Measurements from ENCODE around the gene BRICD5. TPM values are rescaled to one million over a fixed set of nuclear protein-coding genes. Genes with fewer than 3 reads are reported as not detected.

BRICD5 gene
- total and polyA plus RNA-seq, 10 donors: 3.5 to 40.2 (median 10.5) TPM

DNA sequence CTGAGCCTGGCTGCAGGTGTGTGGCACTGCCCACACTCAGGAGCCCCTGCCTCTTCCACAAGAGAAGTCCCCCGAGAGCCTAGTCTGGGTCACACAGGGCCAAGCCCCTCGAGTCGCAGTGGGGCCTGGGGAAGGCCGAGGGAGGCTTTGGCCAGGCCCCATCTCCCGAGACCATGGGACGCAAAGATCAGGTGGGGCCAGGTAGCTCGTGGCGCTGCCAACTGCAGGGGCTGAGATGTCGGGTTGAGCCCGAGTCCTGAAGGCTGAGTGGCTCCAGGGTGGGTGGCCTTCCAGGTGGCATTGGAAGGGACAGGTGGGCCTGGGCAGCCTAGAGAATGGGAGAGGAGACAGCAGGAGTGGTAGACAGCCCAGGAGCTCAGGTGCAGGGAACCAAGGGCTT lies 48.8 kb downstream of the BRICD5 start:
- no peak overlapping the region for H3K4me3 ChIP-seq
- H3K4me1 ChIP-seq: peaks cover 17 to 73% (median 43%) of the 10 kb centered on the region in 6 donors
- no peak for DNase-seq
- peak overlapping the region in 2 of 8 donors; percentile 28 to 95 for H3K27ac ChIP-seq
- no peaks in the 10 kb centered on the region for H3K9me3 ChIP-seq
- intact Hi-C loops (cut with DNase I; ENCODE audit: low total_unique reads): no loop called here
- H3K27me3 ChIP-seq (replicated peaks in 1 of 7): no peaks in the 10 kb centered on the region
- peaks cover 0 to 55% (median 13%) of the 10 kb centered on the region in 6 donors for H3K36me3 ChIP-seq
- WGBS, 5 donors: 92 to 98% (median 96%) methylated on average over 10 of the region's 10 CpGs
- no peak for TF ChIP-seq POLR2AphosphoS5 (IDR thresholded peaks at IDR 0.05)
- TF ChIP-seq, protein P1, sequence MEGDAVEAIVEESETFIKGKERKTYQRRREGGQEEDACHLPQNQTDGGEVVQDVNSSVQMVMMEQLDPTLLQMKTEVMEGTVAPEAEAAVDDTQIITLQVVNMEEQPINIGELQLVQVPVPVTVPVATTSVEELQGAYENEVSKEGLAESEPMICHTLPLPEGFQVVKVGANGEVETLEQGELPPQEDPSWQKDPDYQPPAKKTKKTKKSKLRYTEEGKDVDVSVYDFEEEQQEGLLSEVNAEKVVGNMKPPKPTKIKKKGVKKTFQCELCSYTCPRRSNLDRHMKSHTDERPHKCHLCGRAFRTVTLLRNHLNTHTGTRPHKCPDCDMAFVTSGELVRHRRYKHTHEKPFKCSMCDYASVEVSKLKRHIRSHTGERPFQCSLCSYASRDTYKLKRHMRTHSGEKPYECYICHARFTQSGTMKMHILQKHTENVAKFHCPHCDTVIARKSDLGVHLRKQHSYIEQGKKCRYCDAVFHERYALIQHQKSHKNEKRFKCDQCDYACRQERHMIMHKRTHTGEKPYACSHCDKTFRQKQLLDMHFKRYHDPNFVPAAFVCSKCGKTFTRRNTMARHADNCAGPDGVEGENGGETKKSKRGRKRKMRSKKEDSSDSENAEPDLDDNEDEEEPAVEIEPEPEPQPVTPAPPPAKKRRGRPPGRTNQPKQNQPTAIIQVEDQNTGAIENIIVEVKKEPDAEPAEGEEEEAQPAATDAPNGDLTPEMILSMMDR (IDR thresholded peaks at IDR 0.05 in 8 of 11, conservative IDR thresholded peaks at IDR 0.05 in 3 of 11): no peak
- no peak for TF ChIP-seq POLR2A (IDR thresholded peaks at IDR 0.05)

DNA sequence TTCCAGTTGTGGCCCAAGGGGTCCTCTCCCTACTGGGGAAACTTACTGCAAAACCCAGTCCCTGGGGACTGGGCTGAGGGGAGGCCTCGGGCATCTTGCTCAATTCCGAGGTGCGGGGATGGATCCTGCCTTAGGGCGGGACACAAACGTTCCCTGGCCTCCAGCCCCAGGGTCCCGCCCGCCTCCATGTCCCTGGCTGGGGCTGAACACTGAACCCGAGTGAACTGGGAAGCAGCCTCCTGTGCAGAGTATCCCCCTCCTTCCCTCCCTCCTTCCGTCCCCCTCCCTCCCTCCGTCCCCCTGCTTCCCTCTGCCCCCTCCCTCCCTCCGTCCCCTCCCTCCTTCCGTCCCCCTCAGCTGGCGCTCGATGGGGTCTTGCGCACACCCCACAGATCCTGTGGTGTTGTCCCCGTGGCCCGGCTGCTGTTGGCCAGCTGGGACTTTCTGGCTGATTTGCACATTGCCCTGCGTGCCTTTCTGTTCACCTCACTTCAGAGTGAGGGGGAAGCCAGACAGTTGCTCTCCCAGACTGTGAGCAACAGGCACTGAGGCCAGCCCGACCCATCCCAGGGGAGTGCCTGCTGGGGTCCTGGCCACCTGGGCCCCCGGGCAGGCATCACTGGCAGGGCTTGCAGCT lies 49.6 kb downstream of the BRICD5 start:
- H3K36me3 ChIP-seq: peaks cover 0 to 46% (median 4%) of the 10 kb centered on the region in 6 donors
- H3K4me3 ChIP-seq: no peak overlapping the region
- peak in 1 of 3 donors; percentile 12 for TF ChIP-seq POLR2AphosphoS5 (IDR thresholded peaks at IDR 0.05)
- no peak for TF ChIP-seq POLR2A (IDR thresholded peaks at IDR 0.05)
- TF ChIP-seq, protein P1 (IDR thresholded peaks at IDR 0.05 in 8 of 11, conservative IDR thresholded peaks at IDR 0.05 in 3 of 11): no peak
- H3K27ac ChIP-seq: peak overlapping the region in 5 of 8 donors; percentile 11 to 95 (median 49)
- H3K4me1 ChIP-seq: peaks cover 20 to 76% (median 52%) of the 10 kb centered on the region in 6 donors
- 63 to 75% (median 70%) methylated on average over 17 to 20 of the region's 20 CpGs for WGBS, 5 donors
- no peaks in the 10 kb centered on the region for H3K27me3 ChIP-seq (replicated peaks in 1 of 7)
- intact Hi-C loops (cut with DNase I; ENCODE audit: low total_unique reads): no loop called here
- no peak for DNase-seq
- no peaks in the 10 kb centered on the region for H3K9me3 ChIP-seq

Other genes starting within 250 kb of the BRICD5 start
- gene RPS2, start 246.0 kb downstream of the BRICD5 start, total RNA-seq: 1,000 to 10,000 TPM; 1,930 to 2,450 (median 2,233) TPM
- gene RPS2, start 246.0 kb downstream of the BRICD5 start, polyA plus RNA-seq: 1,000 to 10,000 TPM; 3,942 to 6,006 (median 5,765) TPM
- not detected for gene RNF151, start 244.0 kb downstream of the BRICD5 start, total RNA-seq
- gene RNF151, start 244.0 kb downstream of the BRICD5 start, polyA plus RNA-seq: under 1 TPM; 0.16 to 0.26 (median 0.17) TPM
- 10 to 100 TPM; 20.6 to 33.0 (median 27.0) TPM for gene TBL3, start 238.8 kb downstream of the BRICD5 start, total RNA-seq
- gene TBL3, start 238.8 kb downstream of the BRICD5 start, polyA plus RNA-seq: 10 to 100 TPM; 40.6 to 54.2 (median 46.8) TPM
- 1 to 10 TPM in 1 of 7 donors, under 1 TPM in 2, not detected in 4; 0.30 to 1.4 (median 0.49) TPM for gene NOXO1, start 229.4 kb downstream of the BRICD5 start, total RNA-seq
- 1 to 10 TPM in 1 of 3 donors, under 1 TPM in 2; 0.68 to 1.3 (median 0.96) TPM for gene NOXO1, start 229.4 kb downstream of the BRICD5 start, polyA plus RNA-seq
- 10 to 100 TPM in 6 of 7 donors, 1 to 10 TPM in 1; 9.6 to 23.3 (median 20.5) TPM for gene GFER, start 226.7 kb downstream of the BRICD5 start, total RNA-seq
- 10 to 100 TPM; 28.5 to 36.0 (median 34.9) TPM for gene GFER, start 226.7 kb downstream of the BRICD5 start, polyA plus RNA-seq
- gene SYNGR3, start 220.9 kb downstream of the BRICD5 start, total RNA-seq: 10 to 100 TPM in 1 of 7 donors, 1 to 10 TPM in 5, under 1 TPM in 1; 0.85 to 11.4 (median 2.6) TPM
- 1 to 10 TPM; 1.8 to 3.0 (median 3.0) TPM for gene SYNGR3, start 220.9 kb downstream of the BRICD5 start, polyA plus RNA-seq
- gene ZNF598, start 201.0 kb downstream of the BRICD5 start, total RNA-seq: 10 to 100 TPM; 34.6 to 56.2 (median 47.2) TPM
- 10 to 100 TPM; 21.8 to 45.5 (median 29.0) TPM for gene ZNF598, start 201.0 kb downstream of the BRICD5 start, polyA plus RNA-seq
- 1 to 10 TPM in 1 of 7 donors, under 1 TPM in 3, not detected in 3; 0.51 to 1.9 (median 0.89) TPM for gene NPW, start 191.1 kb downstream of the BRICD5 start, total RNA-seq
- gene NPW, start 191.1 kb downstream of the BRICD5 start, polyA plus RNA-seq: 1 to 10 TPM in 2 of 3 donors, under 1 TPM in 1; 0.30 to 2.5 (median 2.3) TPM
- 100 to 1,000 TPM in 4 of 7 donors, 10 to 100 TPM in 3; 62.4 to 179 (median 126) TPM for gene NHERF2, start 184.0 kb downstream of the BRICD5 start, total RNA-seq
- gene NHERF2, start 184.0 kb downstream of the BRICD5 start, polyA plus RNA-seq: 100 to 1,000 TPM in 1 of 3 donors, 10 to 100 TPM in 2; 64.6 to 218 (median 71.2) TPM
- 10 to 100 TPM in 6 of 7 donors, 1 to 10 TPM in 1; 9.6 to 29.6 (median 20.0) TPM for gene NTHL1, start 163.0 kb downstream of the BRICD5 start, total RNA-seq
- gene NTHL1, start 163.0 kb downstream of the BRICD5 start, polyA plus RNA-seq: 10 to 100 TPM; 31.3 to 52.1 (median 37.0) TPM
- 100 to 1,000 TPM in 4 of 7 donors, 10 to 100 TPM in 3; 63.8 to 185 (median 103) TPM for gene TSC2, start 162.9 kb downstream of the BRICD5 start, total RNA-seq
- gene TSC2, start 162.9 kb downstream of the BRICD5 start, polyA plus RNA-seq: 10 to 100 TPM; 20.7 to 82.0 (median 53.3) TPM
- gene PKD1, start 75.0 kb downstream of the BRICD5 start, total RNA-seq: 100 to 1,000 TPM in 2 of 7 donors, 10 to 100 TPM in 5; 64.0 to 124 (median 95.3) TPM
- gene PKD1, start 75.0 kb downstream of the BRICD5 start, polyA plus RNA-seq: 10 to 100 TPM; 14.0 to 60.9 (median 18.5) TPM
- gene RAB26, start 62.2 kb downstream of the BRICD5 start, total RNA-seq: 1 to 10 TPM in 4 of 7 donors, under 1 TPM in 2, not detected in 1; 0.26 to 7.9 (median 1.2) TPM
- 1 to 10 TPM in 2 of 3 donors, under 1 TPM in 1; 0.91 to 1.5 (median 1.4) TPM for gene RAB26, start 62.2 kb downstream of the BRICD5 start, polyA plus RNA-seq
- 10 to 100 TPM; 41.5 to 63.9 (median 50.9) TPM for gene TRAF7, start 55.1 kb downstream of the BRICD5 start, total RNA-seq
- gene TRAF7, start 55.1 kb downstream of the BRICD5 start, polyA plus RNA-seq: 10 to 100 TPM; 22.0 to 37.6 (median 23.3) TPM
- not detected for gene CASKIN1, start 14.3 kb downstream of the BRICD5 start, total RNA-seq
- gene CASKIN1, start 14.3 kb downstream of the BRICD5 start, polyA plus RNA-seq: under 1 TPM; 0.24 to 0.32 (median 0.30) TPM
- gene MLST8, start 5.4 kb downstream of the BRICD5 start, total RNA-seq: 10 to 100 TPM; 25.0 to 50.0 (median 30.4) TPM
- 10 to 100 TPM; 40.6 to 61.7 (median 51.3) TPM for gene MLST8, start 5.4 kb downstream of the BRICD5 start, polyA plus RNA-seq
- 10 to 100 TPM in 6 of 7 donors, 1 to 10 TPM in 1; 9.4 to 20.2 (median 14.1) TPM for gene PGP, start 4.0 kb upstream of the BRICD5 start, total RNA-seq
- gene PGP, start 4.0 kb upstream of the BRICD5 start, polyA plus RNA-seq: 10 to 100 TPM in 2 of 3 donors, 1 to 10 TPM in 1; 9.3 to 16.6 (median 12.4) TPM
- gene E4F1, start 12.7 kb upstream of the BRICD5 start, total RNA-seq: 10 to 100 TPM; 22.7 to 41.4 (median 26.7) TPM
- 10 to 100 TPM; 20.8 to 41.0 (median 38.4) TPM for gene E4F1, start 12.7 kb upstream of the BRICD5 start, polyA plus RNA-seq
- gene DNASE1L2, start 25.6 kb upstream of the BRICD5 start, total RNA-seq: 1 to 10 TPM in 4 of 7 donors, under 1 TPM in 3; 0.72 to 1.7 (median 1.3) TPM
- 1 to 10 TPM in 2 of 3 donors, under 1 TPM in 1; 0.59 to 2.2 (median 1.2) TPM for gene DNASE1L2, start 25.6 kb upstream of the BRICD5 start, polyA plus RNA-seq
- gene ECI1, start 40.7 kb upstream of the BRICD5 start, total RNA-seq: 10 to 100 TPM; 20.6 to 35.2 (median 29.0) TPM
- 10 to 100 TPM; 42.0 to 54.8 (median 51.6) TPM for gene ECI1, start 40.7 kb upstream of the BRICD5 start, polyA plus RNA-seq
- gene RNPS1, start 57.3 kb upstream of the BRICD5 start, total RNA-seq: 100 to 1,000 TPM; 119 to 153 (median 132) TPM
- gene RNPS1, start 57.3 kb upstream of the BRICD5 start, polyA plus RNA-seq: 100 to 1,000 TPM; 123 to 180 (median 125) TPM
- gene ABCA3, start 129.9 kb upstream of the BRICD5 start, total RNA-seq: 10 to 100 TPM in 1 of 7 donors, 1 to 10 TPM in 6; 6.5 to 12.6 (median 7.3) TPM
- 1 to 10 TPM; 2.5 to 5.5 (median 2.5) TPM for gene ABCA3, start 129.9 kb upstream of the BRICD5 start, polyA plus RNA-seq
- 10 to 100 TPM in 1 of 7 donors, 1 to 10 TPM in 6; 4.2 to 11.1 (median 7.3) TPM for gene CCNF, start 218.6 kb upstream of the BRICD5 start, total RNA-seq
- 1 to 10 TPM; 1.5 to 2.7 (median 2.6) TPM for gene CCNF, start 218.6 kb upstream of the BRICD5 start, polyA plus RNA-seq
- 1 to 10 TPM in 5 of 7 donors, under 1 TPM in 2; 0.73 to 2.7 (median 1.4) TPM for gene TEDC2, start 249.2 kb upstream of the BRICD5 start, total RNA-seq
- 1 to 10 TPM; 1.8 to 2.7 (median 2.5) TPM for gene TEDC2, start 249.2 kb upstream of the BRICD5 start, polyA plus RNA-seq